ENCODE results near the gene KRTAP4-8. TPM values are rescaled to one million over a fixed set of nuclear protein-coding genes. Genes with fewer than 3 reads are reported as not detected.
"Not testable (repeated sequence)": the region's sequence is repeated elsewhere in the genome, so short reads cannot be mapped to it uniquely, and the experiment has no call there.

KRTAP4-8 gene
- polyA plus RNA-seq, 1 of the 3 experiments (the other 2 are of a cell fraction): not detected

DNA sequence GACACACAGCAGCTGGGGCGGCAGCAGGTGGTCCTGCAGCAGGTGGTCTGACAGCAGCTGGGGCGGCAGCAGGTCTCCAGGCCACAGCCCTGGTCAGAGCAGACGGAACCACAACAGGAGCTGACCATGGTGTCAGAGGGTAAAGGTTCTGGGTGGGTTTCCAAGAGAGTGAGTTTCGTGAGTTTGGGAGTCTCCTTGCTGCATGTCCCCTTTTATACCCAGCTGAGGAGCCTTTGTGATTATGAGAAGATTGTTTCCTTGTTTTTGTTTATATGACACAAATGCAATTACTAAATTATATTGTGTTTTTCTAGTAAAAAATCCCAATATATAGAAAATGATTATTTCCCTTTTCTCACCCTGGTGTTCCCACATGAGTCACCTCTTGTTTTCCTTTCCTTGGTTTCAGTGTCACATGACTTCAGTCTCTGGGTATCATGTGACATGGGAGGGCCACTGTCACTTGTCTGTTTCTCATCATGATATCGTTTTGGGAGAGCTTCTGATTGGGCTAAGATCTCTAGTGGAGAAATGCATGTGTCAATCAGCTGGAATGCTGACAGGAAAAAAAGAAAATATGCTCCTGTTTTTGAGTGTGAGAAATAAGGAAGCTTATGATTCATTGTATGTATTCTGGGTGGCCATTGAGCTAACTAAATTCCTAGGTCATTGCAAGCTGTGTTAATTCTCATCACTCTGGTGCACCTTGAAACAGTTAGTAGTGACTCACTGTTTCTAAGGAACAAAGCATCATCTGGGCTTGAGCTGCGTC, 42.6 kb upstream of the KRTAP4-8 start, which contains the start of gene KRTAP4-6 (continued):
- no peak for TF ChIP-seq EZH2phosphoT487 (IDR thresholded peaks at IDR 0.05; ENCODE audit: borderline replicate concordance, low read depth)
- no peak for TF ChIP-seq EP300 (IDR thresholded peaks at IDR 0.05; ENCODE audit: borderline replicate concordance in 1 of 2, low read depth in 1 of 2, low read length in 1 of 2)
- TF ChIP-seq GATA2 (CRISPR knock-in tag; IDR thresholded peaks at IDR 0.05): no peak

DNA sequence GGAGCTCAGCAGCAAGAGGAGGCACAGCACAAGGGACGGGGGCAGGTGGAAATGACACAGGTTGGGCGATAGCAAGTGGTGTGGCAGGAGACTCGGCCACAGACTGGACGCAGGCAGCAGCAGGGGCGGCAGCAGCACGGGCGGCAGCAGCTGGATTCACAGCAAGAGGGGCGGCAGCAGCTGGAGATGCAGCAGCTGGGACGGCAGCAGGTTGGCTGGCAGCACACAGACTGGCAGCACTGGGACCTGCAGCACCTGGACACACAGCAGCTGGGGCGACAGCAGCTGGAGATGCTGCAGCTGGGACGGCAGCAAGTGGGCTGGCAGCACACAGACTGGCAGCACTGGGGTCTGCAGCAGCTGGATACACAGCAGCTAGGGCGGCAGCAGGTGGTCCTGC, 41.9 kb upstream of the KRTAP4-8 start:
- H2AFZ ChIP-seq (ENCODE audit: low read depth); H3K36me3 ChIP-seq (replicated peaks in 1 of 2; ENCODE audit: control insufficient read depth in 1 of 2, insufficient read depth in 2 of 2, low read length in 1 of 2); H3K4me1 ChIP-seq (ENCODE audit: control insufficient read depth in 1 of 2, insufficient read depth in 2 of 2, low read depth in 1 of 2, low read length in 1 of 2); H3F3A ChIP-seq (replicated peaks; ENCODE audit: insufficient read depth); H3K9me2 ChIP-seq; H4K20me1 ChIP-seq (ENCODE audit: insufficient read depth); H3K79me2 ChIP-seq (ENCODE audit: insufficient read depth); H3K27me3 ChIP-seq (ENCODE audit: insufficient read depth); DNase-seq; H3K4me2 ChIP-seq; CTCF ChIA-PET; POLR2A ChIA-PET; H3K9me3 ChIP-seq; H3K4me3 ChIP-seq (ENCODE audit: low read depth in 2 of 2, low read length in 1 of 2); H3K27ac ChIP-seq (ENCODE audit: low read depth in 2 of 2, low read length in 1 of 2); H3K9ac ChIP-seq: not testable (repeated sequence)
- WGBS (ENCODE audit: low lambda C conversion rate): 32% methylated on average over 9 of the region's 12 CpGs

DNA sequence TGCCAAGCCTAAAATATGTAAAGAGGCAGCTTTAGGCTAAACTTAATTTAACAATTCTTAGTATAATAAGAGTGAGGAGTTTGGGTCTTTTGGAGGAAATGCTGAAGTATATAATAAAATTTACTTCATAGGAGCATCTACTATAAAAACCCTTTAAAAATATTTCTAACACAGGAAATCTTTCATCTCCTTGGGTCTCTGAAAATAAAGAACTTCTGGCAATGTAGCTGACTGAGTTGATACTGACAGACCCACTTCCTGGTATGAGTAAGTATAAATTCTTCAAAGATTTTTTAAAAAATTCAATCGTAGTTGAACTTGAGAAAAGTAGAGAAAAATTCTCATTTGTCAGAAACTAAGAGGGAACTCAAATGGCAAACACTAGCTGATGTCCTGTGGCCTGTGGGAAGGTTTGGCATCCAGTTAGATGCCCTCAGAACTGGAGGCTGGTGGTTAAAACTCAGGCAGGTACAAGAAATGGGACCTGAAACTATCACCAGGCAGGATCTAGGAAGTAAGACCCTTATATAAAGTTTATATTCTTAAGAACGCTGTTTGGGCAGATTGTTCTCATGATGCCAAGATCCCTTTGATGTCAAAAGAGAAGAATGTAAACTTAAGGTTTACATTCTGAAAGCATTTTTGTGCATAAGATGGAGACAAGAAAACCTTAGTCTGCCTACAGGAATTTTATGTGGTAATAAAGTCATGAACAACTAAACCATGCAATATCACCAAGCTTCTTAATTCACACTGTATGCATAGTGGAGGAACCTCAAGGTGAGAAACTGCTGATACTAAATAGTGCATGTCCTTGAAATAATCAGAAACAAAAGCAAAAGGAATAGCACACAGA, 36.2 kb upstream of the KRTAP4-8 start:
- H3K9me2 ChIP-seq: no peaks in the 10 kb centered on the region
- no peaks in the 10 kb centered on the region for H3K9me3 ChIP-seq
- H3K4me3 ChIP-seq (ENCODE audit: low read depth in 2 of 2, low read length in 1 of 2): no peak overlapping the region
- H2AFZ ChIP-seq (ENCODE audit: low read depth): peak overlapping the region; percentile 66; the same call in 1 of the 2 replicates
- CTCF ChIA-PET: no interaction called here
- H3K36me3 ChIP-seq (replicated peaks in 1 of 2; ENCODE audit: control insufficient read depth in 1 of 2, insufficient read depth in 2 of 2, low read length in 1 of 2): no peaks in the 10 kb centered on the region
- H3K27ac ChIP-seq (ENCODE audit: low read depth in 2 of 2, low read length in 1 of 2): no peak overlapping the region
- H3K9ac ChIP-seq: no peak overlapping the region
- no peaks in the 10 kb centered on the region for H4K20me1 ChIP-seq (ENCODE audit: insufficient read depth)
- no peak for DNase-seq
- H3K4me2 ChIP-seq: no peak overlapping the region
- POLR2A ChIA-PET: no interaction called here
- H3F3A ChIP-seq (replicated peaks; ENCODE audit: insufficient read depth): no peaks in the 10 kb centered on the region
- peaks cover 0 to 12% of the 10 kb centered on the region in 2 experiments; a peak in 1 of 4 replicates for H3K4me1 ChIP-seq (ENCODE audit: control insufficient read depth in 1 of 2, insufficient read depth in 2 of 2, low read depth in 1 of 2, low read length in 1 of 2)
- WGBS (ENCODE audit: low lambda C conversion rate): 8% methylated on average over 2 of the region's 2 CpGs
- no peaks in the 10 kb centered on the region for H3K27me3 ChIP-seq (ENCODE audit: insufficient read depth)
- no peak for TF ChIP-seq EZH2phosphoT487 (IDR thresholded peaks at IDR 0.05; ENCODE audit: borderline replicate concordance, low read depth)
- TF ChIP-seq RCOR1 (IDR thresholded peaks at IDR 0.05; ENCODE audit: low read length): no peak
- no peak for TF ChIP-seq YY1 (IDR thresholded peaks at IDR 0.05; ENCODE audit: low read depth)
- no peak for TF ChIP-seq POLR2AphosphoS5 (IDR thresholded peaks at IDR 0.05; ENCODE audit: low read depth, low read length)
- no peak for TF ChIP-seq EP300 (IDR thresholded peaks at IDR 0.05; ENCODE audit: borderline replicate concordance in 1 of 2, low read depth in 1 of 2, low read length in 1 of 2)
- no peak for TF ChIP-seq SMC3 (IDR thresholded peaks at IDR 0.05; ENCODE audit: low read depth, low read length)
- TF ChIP-seq, protein P1, sequence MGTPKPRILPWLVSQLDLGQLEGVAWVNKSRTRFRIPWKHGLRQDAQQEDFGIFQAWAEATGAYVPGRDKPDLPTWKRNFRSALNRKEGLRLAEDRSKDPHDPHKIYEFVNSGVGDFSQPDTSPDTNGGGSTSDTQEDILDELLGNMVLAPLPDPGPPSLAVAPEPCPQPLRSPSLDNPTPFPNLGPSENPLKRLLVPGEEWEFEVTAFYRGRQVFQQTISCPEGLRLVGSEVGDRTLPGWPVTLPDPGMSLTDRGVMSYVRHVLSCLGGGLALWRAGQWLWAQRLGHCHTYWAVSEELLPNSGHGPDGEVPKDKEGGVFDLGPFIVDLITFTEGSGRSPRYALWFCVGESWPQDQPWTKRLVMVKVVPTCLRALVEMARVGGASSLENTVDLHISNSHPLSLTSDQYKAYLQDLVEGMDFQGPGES (IDR thresholded peaks at IDR 0.05; ENCODE audit: low read depth, low read length): no peak
- no peak for TF ChIP-seq ELF1 (IDR thresholded peaks at IDR 0.05)
- TF ChIP-seq TCF12 (IDR thresholded peaks at IDR 0.05): no peak
- TF ChIP-seq, protein P2, sequence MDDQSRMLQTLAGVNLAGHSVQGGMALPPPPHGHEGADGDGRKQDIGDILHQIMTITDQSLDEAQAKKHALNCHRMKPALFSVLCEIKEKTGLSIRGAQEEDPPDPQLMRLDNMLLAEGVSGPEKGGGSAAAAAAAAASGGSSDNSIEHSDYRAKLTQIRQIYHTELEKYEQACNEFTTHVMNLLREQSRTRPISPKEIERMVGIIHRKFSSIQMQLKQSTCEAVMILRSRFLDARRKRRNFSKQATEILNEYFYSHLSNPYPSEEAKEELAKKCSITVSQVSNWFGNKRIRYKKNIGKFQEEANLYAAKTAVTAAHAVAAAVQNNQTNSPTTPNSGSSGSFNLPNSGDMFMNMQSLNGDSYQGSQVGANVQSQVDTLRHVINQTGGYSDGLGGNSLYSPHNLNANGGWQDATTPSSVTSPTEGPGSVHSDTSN (IDR thresholded peaks at IDR 0.05): no peak
- no peak for TF ChIP-seq JUND (IDR thresholded peaks at IDR 0.05)
- TF ChIP-seq NFIC (IDR thresholded peaks at IDR 0.05; ENCODE audit: borderline replicate concordance): no peak
- TF ChIP-seq GATA2 (CRISPR knock-in tag; IDR thresholded peaks at IDR 0.05): no peak
- no peak for TF ChIP-seq FOXM1 (IDR thresholded peaks at IDR 0.05; ENCODE audit: low read depth)
- H3K79me2 ChIP-seq (ENCODE audit: insufficient read depth): no peaks in the 10 kb centered on the region

All from SK-N-SH (cell line).